Measurements from ENCODE around the gene IL23A. TPM values are rescaled to one million over a fixed set of nuclear protein-coding genes. Genes with fewer than 3 reads are reported as not detected.

The IL23A gene
- 2.7 and 5.5 TPM in 2 replicates for total RNA-seq

GRCh38 chr12:56338308-56339157, at the start of gene IL23A:
Gene IL23A (plus strand): TSS chr12:56338884. CDS start chr12:56339045, 161 bp downstream.

GRCh38 chr12:56299853-56300643, 38.6 kb upstream of the IL23A start, which contains the start of gene CS:
Gene CS (minus strand): TSS chr12:56300330. CDS start chr12:56300201, 129 bp downstream.

GRCh38 chr12:56315622-56316473, 22.8 kb upstream of the IL23A start, which contains the start of gene CNPY2:
Gene CNPY2 (minus strand): TSS chr12:56315988. CDS start chr12:56315217, 771 bp downstream.

GRCh38 chr12:56333679-56334489, 4.8 kb upstream of the IL23A start, which contains the start of gene PAN2:
Gene PAN2 (minus strand): TSS chr12:56334000. CDS start chr12:56333094, 906 bp downstream.

GRCh38 chr12:56359851-56360767, 21.4 kb downstream of the IL23A start, which contains the start of gene STAT2:
Gene STAT2 (minus strand): TSS chr12:56360107. CDS start chr12:56356571, 3,536 bp downstream.

GRCh38 chr12:56362130-56363059, 23.7 kb downstream of the IL23A start, which contains the start of gene APOF:
Gene APOF (minus strand): TSS chr12:56362857. CDS start chr12:56362745, 112 bp downstream.

Other genes starting within 250 kb of the IL23A start
- gene PA2G4, start 234.3 kb upstream of the IL23A start, total RNA-seq: 183 and 356 TPM in 2 replicates
- gene RPL41, start 222.3 kb upstream of the IL23A start, total RNA-seq: 4,093 and 5,143 TPM in 2 replicates
- gene ZC3H10, start 220.6 kb upstream of the IL23A start, total RNA-seq: 0.62 and 3.8 TPM in 2 replicates
- gene ESYT1, start 210.6 kb upstream of the IL23A start, total RNA-seq: 176 and 198 TPM in 2 replicates
- 41.4 and 72.2 TPM in 2 replicates for gene MYL6B, start 186.3 kb upstream of the IL23A start, total RNA-seq
- gene MYL6, start 180.5 kb upstream of the IL23A start, total RNA-seq: 1,992 and 2,124 TPM in 2 replicates
- 18.7 and 24.4 TPM in 2 replicates for gene SMARCC2, start 149.4 kb upstream of the IL23A start, total RNA-seq
- gene RNF41, start 117.0 kb upstream of the IL23A start, total RNA-seq: 37.4 and 58.7 TPM in 2 replicates
- 33.0 and 54.3 TPM in 2 replicates for gene NABP2, start 114.5 kb upstream of the IL23A start, total RNA-seq
- not detected in 2 replicates for gene SLC39A5, start 108.8 kb upstream of the IL23A start, total RNA-seq
- gene ANKRD52, start 80.5 kb upstream of the IL23A start, total RNA-seq: 11.9 and 14.2 TPM in 2 replicates
- gene COQ10A, start 71.9 kb upstream of the IL23A start, total RNA-seq: 4.8 TPM in 2 replicates
- 106 and 130 TPM in 2 replicates for gene CS, start 38.6 kb upstream of the IL23A start, total RNA-seq
- 85.5 and 113 TPM in 2 replicates for gene CNPY2, start 22.9 kb upstream of the IL23A start, total RNA-seq
- gene PAN2, start 4.9 kb upstream of the IL23A start, total RNA-seq: 9.7 and 17.5 TPM in 2 replicates
- gene STAT2, start 21.2 kb downstream of the IL23A start, total RNA-seq: 40.0 and 64.2 TPM in 2 replicates
- gene APOF, start 24.0 kb downstream of the IL23A start, total RNA-seq: not detected in 2 replicates
- gene TIMELESS, start 110.5 kb downstream of the IL23A start, total RNA-seq: 9.2 and 23.6 TPM in 2 replicates
- gene MIP, start 115.8 kb downstream of the IL23A start, total RNA-seq: not detected in 2 replicates
- gene SPRYD4, start 129.7 kb downstream of the IL23A start, total RNA-seq: 1.1 and 1.7 TPM in 2 replicates
- 0.86 and 2.1 TPM in 2 replicates for gene GLS2, start 149.3 kb downstream of the IL23A start, total RNA-seq
- gene RBMS2, start 182.9 kb downstream of the IL23A start, total RNA-seq: 16.9 and 18.7 TPM in 2 replicates

Data from hair follicular keratinocyte (primary cell).